ENCODE measurements around the gene FOXL1. TPM values are rescaled to one million over a fixed set of nuclear protein-coding genes. Genes with fewer than 3 reads are reported as not detected.
"Not testable (repeated sequence)": the region's sequence is repeated elsewhere in the genome, so short reads cannot be mapped to it uniquely, and the experiment has no call there.

FOXL1 gene
- polyA plus RNA-seq, 4 donors, result 15.5 to 21.5 (median 19.1) TPM

DNA sequence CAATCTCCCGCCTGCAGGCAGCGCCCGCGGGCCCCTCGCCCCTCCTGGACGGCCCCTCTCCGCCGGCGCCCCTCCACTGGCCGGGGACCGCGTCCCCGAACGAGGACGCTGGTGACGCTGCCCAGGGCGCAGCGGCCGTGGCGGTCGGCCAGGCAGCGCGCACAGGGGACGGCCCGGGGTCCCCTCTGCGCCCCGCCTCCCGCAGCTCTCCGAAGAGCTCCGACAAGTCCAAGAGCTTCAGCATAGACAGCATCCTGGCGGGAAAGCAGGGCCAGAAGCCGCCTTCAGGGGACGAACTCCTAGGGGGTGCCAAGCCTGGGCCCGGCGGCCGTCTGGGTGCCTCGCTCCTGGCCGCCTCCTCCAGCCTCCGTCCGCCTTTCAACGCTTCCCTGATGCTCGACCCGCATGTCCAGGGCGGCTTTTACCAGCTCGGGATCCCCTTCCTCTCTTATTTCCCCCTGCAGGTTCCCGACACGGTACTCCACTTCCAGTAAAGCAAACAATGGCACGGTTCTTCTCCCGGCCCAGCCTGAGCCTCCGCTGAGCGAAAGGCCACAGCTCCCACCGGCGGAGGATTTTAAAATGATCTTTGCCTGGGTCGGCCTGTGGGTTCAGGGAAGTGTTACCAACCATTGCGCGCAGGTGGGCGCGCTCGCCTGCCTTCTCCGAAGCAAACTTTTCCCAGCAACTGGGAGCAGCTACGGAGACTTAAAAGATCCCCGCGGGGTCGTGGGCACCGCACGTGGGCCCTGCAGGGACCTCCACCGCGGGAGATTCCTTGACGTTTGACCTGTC, 1.1 kb downstream of the FOXL1 start:
- DNase-seq (ENCODE audit: low read depth in 4 of 4, low spot score in 3 of 4), result no peak

GRCh38 chr16:86580063-86580790, 1.9 kb downstream of the FOXL1 start:
- no peak for DNase-seq (ENCODE audit: low read depth in 4 of 4, low spot score in 3 of 4)

DNA sequence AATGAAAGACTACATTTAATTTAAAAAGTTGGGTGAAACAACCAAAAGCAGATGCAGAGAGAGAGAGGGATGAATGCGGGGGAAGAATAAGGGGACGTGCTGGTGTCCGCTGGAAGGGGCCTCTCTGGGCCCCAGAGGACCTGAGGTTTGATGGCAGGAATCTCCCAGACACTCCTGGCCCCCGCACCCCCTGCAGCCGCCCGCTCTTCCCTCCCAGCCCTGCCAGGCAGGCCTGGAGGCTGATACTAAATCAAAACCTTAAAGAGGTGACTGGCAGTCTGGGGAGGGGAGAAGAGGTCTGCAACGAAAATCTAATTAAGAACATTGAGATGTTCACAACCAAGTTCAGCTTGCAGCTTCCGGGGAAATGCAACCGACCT, 2.4 kb downstream of the FOXL1 start:
- no peak for DNase-seq (ENCODE audit: low read depth in 4 of 4, low spot score in 3 of 4)

DNA sequence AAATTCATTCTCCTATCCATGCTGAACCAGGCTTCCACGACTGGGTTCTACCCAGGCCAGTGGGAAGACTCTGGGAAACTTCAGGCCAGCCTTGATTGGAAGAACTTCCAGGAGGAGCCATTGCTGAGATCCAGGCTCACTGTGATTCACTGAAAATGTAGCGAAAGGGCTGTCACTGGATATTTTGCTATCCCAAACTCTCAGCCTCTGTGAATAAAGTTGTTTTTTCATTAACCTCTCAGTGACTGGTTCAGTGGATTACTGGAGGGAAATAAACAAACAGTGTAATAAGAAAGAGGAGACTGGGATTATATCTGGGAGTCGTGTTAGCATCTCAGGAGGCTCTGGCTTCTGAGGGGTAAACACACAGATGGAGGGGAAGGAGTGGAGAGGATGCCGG, 3.1 kb downstream of the FOXL1 start:
- DNase-seq (ENCODE audit: low read depth in 4 of 4, low spot score in 3 of 4), result no peak

- no peak for DNase-seq (ENCODE audit: low read depth in 4 of 4, low spot score in 3 of 4)
Observed at GRCh38 chr16:86584071-86584685, 5.8 kb downstream of the FOXL1 start.

- no peak for DNase-seq (ENCODE audit: low read depth in 4 of 4, low spot score in 3 of 4)
Observed at GRCh38 chr16:86584726-86585721, 6.7 kb downstream of the FOXL1 start.

DNA sequence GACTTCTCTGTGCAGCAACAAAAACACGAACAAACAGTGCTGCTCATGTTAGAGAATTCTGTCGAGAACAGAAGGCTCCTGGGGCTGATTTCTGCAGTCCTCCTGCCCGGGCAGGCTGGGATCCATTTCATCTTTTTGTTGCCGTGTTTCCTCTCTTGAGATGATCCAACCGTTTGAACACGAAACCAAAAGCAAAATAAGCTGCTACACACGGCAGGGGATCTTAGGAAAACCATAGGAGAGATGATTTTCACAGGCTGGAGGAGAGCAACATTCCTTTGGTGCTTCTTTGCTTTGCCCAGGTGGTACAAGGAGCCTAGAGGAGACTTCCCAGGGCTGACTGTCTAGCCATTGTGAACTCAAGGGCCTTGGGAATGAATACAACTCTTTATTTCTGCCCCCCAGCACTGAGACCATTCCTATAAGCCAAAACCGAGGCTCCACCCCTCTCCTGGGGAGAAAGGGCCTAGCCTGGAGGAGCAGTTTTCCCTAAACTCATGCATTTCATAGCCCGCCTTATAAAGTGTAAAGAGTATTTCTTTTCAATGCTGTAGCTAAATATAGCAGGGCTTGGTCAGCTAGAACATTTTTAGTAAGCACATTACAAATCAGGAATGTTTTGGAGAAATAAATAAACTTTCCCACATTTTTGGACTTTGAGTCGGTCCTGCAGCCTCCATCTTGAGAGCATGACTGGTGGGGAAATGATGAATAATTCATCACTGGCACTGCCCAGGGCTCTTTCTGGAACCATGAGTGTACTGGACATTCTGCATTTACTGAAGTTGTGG, 7.7 kb downstream of the FOXL1 start:
- DNase-seq (ENCODE audit: low read depth in 4 of 4, low spot score in 3 of 4), result no peak

- no peak for DNase-seq (ENCODE audit: low read depth in 4 of 4, low spot score in 3 of 4)
Observed at GRCh38 chr16:86587487-86587886, 9.1 kb downstream of the FOXL1 start.

DNA sequence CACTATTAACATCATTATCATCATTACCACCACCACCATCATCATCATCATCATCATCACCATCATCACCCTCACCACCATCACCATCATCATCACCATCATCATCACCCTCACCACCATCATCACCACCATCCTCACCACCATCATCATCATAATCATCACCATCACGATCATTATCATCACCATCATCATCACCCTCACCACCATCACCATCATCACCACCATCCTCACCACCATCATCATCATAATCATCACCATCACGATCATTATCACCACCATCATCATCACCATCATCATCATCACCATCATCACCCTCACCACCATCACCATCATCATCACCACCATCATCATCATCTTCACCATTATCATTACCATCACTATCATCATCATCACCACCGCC, 9.6 kb downstream of the FOXL1 start:
- not testable (repeated sequence) for DNase-seq (ENCODE audit: low read depth in 4 of 4, low spot score in 3 of 4)

- DNase-seq (ENCODE audit: low read depth in 4 of 4, low spot score in 3 of 4), result no peak
Observed at GRCh38 chr16:86590501-86591144, 12.3 kb downstream of the FOXL1 start.

DNA sequence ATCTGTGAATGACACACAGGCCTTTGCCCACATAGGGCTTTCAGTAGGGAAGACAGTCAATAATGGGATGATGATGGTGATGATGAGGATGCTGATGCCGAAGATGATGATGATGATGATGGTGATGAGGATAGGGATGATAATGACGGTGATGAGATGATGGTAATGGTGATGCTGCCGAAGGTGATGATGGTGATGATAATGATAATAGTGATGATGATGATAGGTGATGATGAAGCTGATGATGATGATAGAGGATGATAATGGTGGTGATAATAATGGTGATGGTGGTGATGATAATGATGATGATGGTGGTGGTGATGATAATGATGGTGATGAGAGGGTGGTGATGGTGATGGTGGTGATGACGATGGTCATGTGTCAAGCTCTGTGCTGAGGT, 12.9 kb downstream of the FOXL1 start:
- no peak for DNase-seq (ENCODE audit: low read depth in 4 of 4, low spot score in 3 of 4)

GRCh38 chr16:86593913-86594620, 15.7 kb downstream of the FOXL1 start:
- DNase-seq (ENCODE audit: low read depth in 4 of 4, low spot score in 3 of 4), result no peak

DNA sequence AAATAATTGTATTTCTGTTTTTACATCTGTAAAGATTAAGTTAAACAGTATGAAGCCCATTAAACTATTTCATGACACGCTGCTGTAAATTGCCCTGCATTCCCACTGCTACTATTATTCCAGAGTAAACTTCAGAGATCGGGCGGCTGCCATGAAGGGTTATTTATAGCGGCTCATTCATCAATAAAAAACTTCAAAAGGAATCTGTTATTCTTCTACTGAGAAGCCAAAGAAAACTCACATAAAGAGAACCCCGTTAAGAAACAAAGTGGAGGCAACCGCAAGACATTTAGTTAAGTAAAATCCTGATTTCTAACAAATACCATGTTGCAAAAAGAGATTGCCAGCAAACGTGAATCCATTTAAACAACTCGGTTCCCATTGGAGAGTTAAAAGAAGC, 16.4 kb downstream of the FOXL1 start:
- DNase-seq (ENCODE audit: low read depth in 4 of 4, low spot score in 3 of 4), result no peak

- DNase-seq (ENCODE audit: low read depth in 4 of 4, low spot score in 3 of 4), result no peak
Observed at GRCh38 chr16:86595983-86596605, 17.7 kb downstream of the FOXL1 start.

DNA sequence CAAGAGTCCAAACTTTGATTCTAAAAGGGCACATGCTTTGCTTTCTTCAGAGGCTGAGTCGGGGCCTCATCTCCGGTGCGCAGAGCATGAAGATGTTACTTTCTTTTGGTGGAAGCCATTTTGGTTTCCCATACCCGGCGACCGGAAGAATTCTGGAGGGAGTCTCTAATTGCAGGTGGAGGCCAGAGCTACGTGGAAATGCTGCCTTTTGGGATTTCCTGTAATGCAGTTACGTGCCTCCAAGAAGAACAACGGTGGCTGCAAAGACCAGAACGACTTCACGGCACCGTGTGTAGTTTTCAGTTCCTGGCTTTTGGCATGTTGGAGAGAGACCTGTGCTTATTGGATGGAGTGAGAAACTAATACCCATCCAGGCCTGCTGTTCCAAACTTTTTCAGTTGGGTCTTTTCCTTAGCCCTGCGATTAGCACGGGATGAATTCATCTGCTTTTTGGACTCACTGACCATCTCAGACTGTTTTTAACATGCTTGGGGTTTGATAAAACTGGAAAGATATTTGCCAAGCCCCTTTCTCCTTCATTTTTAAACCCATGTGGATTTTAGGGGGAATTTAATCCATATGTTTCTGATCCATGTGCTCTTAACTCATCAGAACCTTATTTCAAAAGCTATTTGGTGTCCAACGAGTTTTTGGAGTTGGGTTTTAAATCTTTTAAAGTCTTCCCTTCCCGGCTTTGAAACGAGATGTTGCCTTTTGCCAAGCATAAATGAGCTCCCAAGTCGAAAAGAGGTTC, 19.0 kb downstream of the FOXL1 start:
- DNase-seq (ENCODE audit: low read depth in 4 of 4, low spot score in 3 of 4), result no peak

DNA sequence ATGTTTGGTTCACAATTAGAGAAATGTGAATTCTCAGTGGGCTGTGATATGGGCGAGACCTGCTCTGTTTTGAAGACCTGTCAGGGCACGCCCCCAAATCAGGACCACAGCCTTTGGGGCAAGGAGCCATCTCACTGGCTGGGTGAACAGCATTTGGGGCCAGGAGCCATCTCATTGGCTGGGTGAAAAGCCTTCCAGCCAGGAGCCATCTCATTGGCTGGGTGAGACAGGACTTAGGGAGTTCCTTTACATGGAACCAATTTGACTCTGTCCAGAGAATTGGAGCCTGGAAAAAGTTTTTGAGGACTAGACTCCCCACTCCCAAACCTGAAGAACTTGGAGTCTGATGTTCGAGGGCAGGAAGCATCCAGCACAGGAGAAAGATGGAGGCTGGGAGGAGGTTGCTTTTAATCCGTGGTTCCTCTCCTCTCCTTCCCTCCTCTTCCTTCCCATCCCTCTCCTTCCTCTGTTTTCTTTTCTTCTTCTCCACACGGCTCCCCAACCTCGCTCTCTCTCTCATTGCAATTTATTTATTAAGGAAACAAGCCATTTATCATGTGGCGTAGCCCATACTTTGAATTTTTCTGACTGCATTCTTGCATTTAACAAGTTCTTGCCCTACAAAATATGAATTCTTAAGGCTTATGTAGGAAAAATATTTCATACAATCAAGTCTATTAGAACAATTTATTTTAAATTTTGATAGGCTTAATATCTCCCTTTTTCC, 19.7 kb downstream of the FOXL1 start:
- DNase-seq (ENCODE audit: low read depth in 4 of 4, low spot score in 3 of 4), result no peak

All from right renal pelvis (tissue), 4 donors.